Measurements from ENCODE around the gene RHBDD2. TPM values are rescaled to one million over a fixed set of nuclear protein-coding genes. Genes with fewer than 3 reads are reported as not detected.
"Not testable (repeated sequence)": the region's sequence is repeated elsewhere in the genome, so short reads cannot be mapped to it uniquely, and the experiment has no call there.

Gene RHBDD2
- total and polyA plus RNA-seq, 2 donors (not counting 3 experiments of a cell fraction or from before 2014, with no cell fraction given) = 36.7 to 99.2 TPM

DNA sequence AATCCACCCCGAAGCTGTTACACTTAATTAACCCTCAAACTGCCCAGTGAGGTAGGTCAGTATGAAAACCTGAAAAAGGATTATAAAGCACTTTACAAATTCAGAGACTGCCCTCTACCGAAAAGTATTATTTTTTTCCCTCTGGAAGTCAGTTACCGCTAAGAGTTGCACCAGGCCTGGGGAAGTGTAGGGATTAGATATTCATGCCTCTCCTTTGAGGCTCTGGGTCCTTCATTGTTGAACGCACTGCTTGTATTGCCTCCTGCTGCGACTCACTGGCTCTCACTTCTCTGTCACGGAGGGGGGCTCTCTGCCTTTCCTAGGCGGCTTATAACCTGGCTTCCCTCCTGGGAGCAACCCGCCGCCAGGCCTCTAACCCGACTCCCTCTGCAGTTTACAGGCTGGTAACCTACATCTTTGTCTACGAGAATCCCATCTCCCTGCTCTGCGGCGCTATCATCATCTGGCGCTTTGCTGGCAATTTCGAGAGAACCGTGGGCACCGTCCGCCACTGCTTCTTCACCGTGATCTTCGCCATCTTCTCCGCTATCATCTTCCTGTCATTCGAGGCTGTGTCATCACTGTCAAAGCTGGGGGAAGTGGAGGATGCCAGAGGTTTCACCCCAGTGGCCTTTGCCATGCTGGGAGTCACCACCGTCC, 2.7 kb downstream of the RHBDD2 start:
- Histone ChIP-seq H3K36me3 (ENCODE audit: control insufficient read depth in 2 of 2, extremely low read depth in 1 of 2, insufficient read depth in 2 of 2, low read length in 2 of 2) (peaks cover 4 to 32% of the 10 kb centered on the region in 2 experiments), H3K4me2 (ENCODE audit: insufficient read depth, low read length) (no peak overlapping the region), H3K79me2 (ENCODE audit: control insufficient read depth, insufficient read depth, low read length) (peaks cover 12% of the 10 kb centered on the region), H2AFZ (ENCODE audit: low read depth, low read length) (no peak overlapping the region), H3K9me3 (replicated peaks; ENCODE audit: control insufficient read depth, insufficient read depth, low read length) (no peaks in the 10 kb centered on the region), H3K27ac (ENCODE audit: insufficient read depth, low read depth, low read length) (no peak overlapping the region), H4K20me1 (replicated peaks; ENCODE audit: control insufficient read depth, extremely low read depth, insufficient read depth, low read length) (no peaks in the 10 kb centered on the region), H3K4me1 (ENCODE audit: control insufficient read depth, extremely low read depth, insufficient read depth, low read length) (peaks cover 11% of the 10 kb centered on the region), H3K4me3 (replicated peaks in 1 of 3; ENCODE audit: insufficient read depth in 1 of 3, low read depth in 1 of 3, low read length in 3 of 3) (no peak overlapping the region), H3K9me1 (replicated peaks; ENCODE audit: control insufficient read depth, extremely low read depth, insufficient read depth, low read length) (no peaks in the 10 kb centered on the region), H3K27me3 (ENCODE audit: control insufficient read depth in 2 of 2, insufficient read depth in 2 of 2, low read length in 2 of 2) (no peaks in the 10 kb centered on the region), H3K9ac (replicated peaks; ENCODE audit: extremely low read depth, insufficient read depth, low read length) (no peak overlapping the region)
- TF ChIP-seq JUN (IDR thresholded peaks at IDR 0.05; ENCODE audit: borderline replicate concordance, insufficient read depth, insufficient read length, low read depth) (no peak), MYC (IDR thresholded peaks at IDR 0.05; ENCODE audit: low read depth, low read length) (no peak), POLR2AphosphoS5 (IDR thresholded peaks at IDR 0.05; ENCODE audit: insufficient read depth, low read depth, low read length) (no peak), EZH2 (IDR thresholded peaks at IDR 0.05; ENCODE audit: borderline replicate concordance, low read depth, low read length, severe bottlenecking) (no peak), FOS (IDR thresholded peaks at IDR 0.05; ENCODE audit: borderline replicate concordance, insufficient read depth, low read length) (no peak), GATA2 (IDR thresholded peaks at IDR 0.05; ENCODE audit: insufficient read depth, insufficient read length, low read depth, low read length) (no peak), POLR2A (IDR thresholded peaks at IDR 0.05; ENCODE audit: low read depth, low read length) (no peak)
- TF ChIP-seq, protein P1, sequence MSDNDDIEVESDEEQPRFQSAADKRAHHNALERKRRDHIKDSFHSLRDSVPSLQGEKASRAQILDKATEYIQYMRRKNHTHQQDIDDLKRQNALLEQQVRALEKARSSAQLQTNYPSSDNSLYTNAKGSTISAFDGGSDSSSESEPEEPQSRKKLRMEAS (IDR thresholded peaks at IDR 0.05; ENCODE audit: insufficient read depth, insufficient read length) = no peak
- TF ChIP-seq, protein P2, sequence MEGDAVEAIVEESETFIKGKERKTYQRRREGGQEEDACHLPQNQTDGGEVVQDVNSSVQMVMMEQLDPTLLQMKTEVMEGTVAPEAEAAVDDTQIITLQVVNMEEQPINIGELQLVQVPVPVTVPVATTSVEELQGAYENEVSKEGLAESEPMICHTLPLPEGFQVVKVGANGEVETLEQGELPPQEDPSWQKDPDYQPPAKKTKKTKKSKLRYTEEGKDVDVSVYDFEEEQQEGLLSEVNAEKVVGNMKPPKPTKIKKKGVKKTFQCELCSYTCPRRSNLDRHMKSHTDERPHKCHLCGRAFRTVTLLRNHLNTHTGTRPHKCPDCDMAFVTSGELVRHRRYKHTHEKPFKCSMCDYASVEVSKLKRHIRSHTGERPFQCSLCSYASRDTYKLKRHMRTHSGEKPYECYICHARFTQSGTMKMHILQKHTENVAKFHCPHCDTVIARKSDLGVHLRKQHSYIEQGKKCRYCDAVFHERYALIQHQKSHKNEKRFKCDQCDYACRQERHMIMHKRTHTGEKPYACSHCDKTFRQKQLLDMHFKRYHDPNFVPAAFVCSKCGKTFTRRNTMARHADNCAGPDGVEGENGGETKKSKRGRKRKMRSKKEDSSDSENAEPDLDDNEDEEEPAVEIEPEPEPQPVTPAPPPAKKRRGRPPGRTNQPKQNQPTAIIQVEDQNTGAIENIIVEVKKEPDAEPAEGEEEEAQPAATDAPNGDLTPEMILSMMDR (IDR thresholded peaks at IDR 0.05; ENCODE audit: extremely low read depth in 1 of 2, insufficient read depth in 1 of 2, low read depth in 1 of 2, low read length in 2 of 2) = no peak
- no peak for DNase-seq (ENCODE audit: low read depth, low spot score)
- ChIA-PET CTCF (interaction anchor here (1.8 kb wide), 1 partner anchor 139 kb away, joined by 8 read pairs; no protein-coding TSS in a partner anchor), POLR2A (no interaction called here)
- intact Hi-C loops (cut with micrococcal nuclease) (no loop called here), dilution Hi-C loops (cut with MboI; ENCODE audit: extremely low pct_ligation_motif_present, low sequenced_read_pairs) (no loop called here)
- BruUV-seq (replicated peaks) = no TSS peak
- no peak for FAIRE-seq

DNA sequence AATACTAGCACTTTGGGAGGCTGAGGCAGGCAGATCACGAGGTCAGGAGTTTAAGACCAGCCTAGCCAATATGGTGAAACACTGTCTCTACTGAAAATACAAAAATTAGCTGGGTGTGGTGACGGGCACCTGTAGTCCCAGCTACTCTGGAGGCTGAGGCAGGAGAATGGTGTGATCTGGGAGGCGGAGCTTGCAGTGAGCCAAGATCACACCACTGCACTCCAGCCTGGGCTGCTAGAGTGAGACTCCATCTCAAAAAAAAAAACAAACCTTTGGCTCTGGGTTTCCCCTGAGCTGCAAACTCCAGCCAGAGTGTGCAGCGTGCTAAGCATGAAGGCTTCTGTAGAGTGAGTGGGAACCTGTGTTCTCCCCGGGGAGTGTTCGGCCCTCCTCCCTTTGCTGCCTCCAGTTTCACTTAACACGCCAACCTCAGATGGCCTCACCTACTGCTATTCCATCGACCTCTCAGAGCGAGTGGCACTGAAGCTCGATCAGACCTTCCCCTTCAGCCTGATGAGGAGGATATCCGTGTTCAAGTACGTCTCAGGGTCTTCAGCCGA, 4.5 kb downstream of the RHBDD2 start:
- H3K27ac ChIP-seq (ENCODE audit: insufficient read depth, low read depth, low read length); H3K9me3 ChIP-seq (replicated peaks; ENCODE audit: control insufficient read depth, insufficient read depth, low read length); H3K9ac ChIP-seq (replicated peaks; ENCODE audit: extremely low read depth, insufficient read depth, low read length); H4K20me1 ChIP-seq (replicated peaks; ENCODE audit: control insufficient read depth, extremely low read depth, insufficient read depth, low read length); FAIRE-seq; CTCF ChIA-PET; DNase-seq (ENCODE audit: low read depth, low spot score); H3K9me1 ChIP-seq (replicated peaks; ENCODE audit: control insufficient read depth, extremely low read depth, insufficient read depth, low read length); H2AFZ ChIP-seq (ENCODE audit: low read depth, low read length); dilution Hi-C loops (cut with MboI; ENCODE audit: extremely low pct_ligation_motif_present, low sequenced_read_pairs); intact Hi-C loops (cut with micrococcal nuclease); H3K27me3 ChIP-seq (ENCODE audit: control insufficient read depth in 2 of 2, insufficient read depth in 2 of 2, low read length in 2 of 2); BruUV-seq (replicated peaks); H3K4me1 ChIP-seq (ENCODE audit: control insufficient read depth, extremely low read depth, insufficient read depth, low read length); H3K4me2 ChIP-seq (ENCODE audit: insufficient read depth, low read length); H3K4me3 ChIP-seq (replicated peaks in 1 of 3; ENCODE audit: insufficient read depth in 1 of 3, low read depth in 1 of 3, low read length in 3 of 3): not testable (repeated sequence)
- Histone ChIP-seq H3K36me3 (ENCODE audit: control insufficient read depth in 2 of 2, extremely low read depth in 1 of 2, insufficient read depth in 2 of 2, low read length in 2 of 2) (peaks cover 4 to 41% of the 10 kb centered on the region in 2 experiments), H3K79me2 (ENCODE audit: control insufficient read depth, insufficient read depth, low read length) (peaks cover 12% of the 10 kb centered on the region)
- POLR2A ChIA-PET = interaction anchor here (0.6 kb wide), 1 partner anchor 41 kb away, joined by 6 read pairs; no protein-coding TSS in a partner anchor
